Adipocyte (in vitro differentiated cells): ENCODE data around the gene RPP25L.

Experiments used
- DNase-seq: peaks from one replicate; pipeline ENCODE4 v3.0.0-alpha.2; 2015; ENCODE audit warnings: low read depth
- H3K27me3 ChIP-seq: replicated peaks from 2 replicates; pipeline ENCODE4 v1.7.0; 2013; ENCODE audit warnings: mild to moderate bottlenecking, low read length, moderate library complexity; ENCODE audit not compliant: control insufficient read depth, insufficient read depth
- H3K36me3 ChIP-seq: 2 replicates; pipeline ENCODE4 v1.7.0; 2013; ENCODE audit warnings: low read length, mild to moderate bottlenecking, moderate library complexity; ENCODE audit not compliant: control insufficient read depth, insufficient read depth, severe bottlenecking
- H3K4me1 ChIP-seq: 2 replicates; pipeline ENCODE4 v1.7.0; 2013; ENCODE audit warnings: mild to moderate bottlenecking, low read length, moderate library complexity; ENCODE audit not compliant: control insufficient read depth, insufficient read depth
- H3K4me3 ChIP-seq: 2 replicates; pipeline ENCODE4 v1.7.0; 2013; ENCODE audit warnings: mild to moderate bottlenecking, low read length, moderate library complexity
- H3K9ac ChIP-seq: 2 replicates; pipeline ENCODE4 v1.7.0; 2013; ENCODE audit warnings: mild to moderate bottlenecking, low read length, moderate library complexity
- H3K9me3 ChIP-seq: 2 replicates; pipeline ENCODE4 v1.7.0; 2013; ENCODE audit warnings: mild to moderate bottlenecking, low read length, moderate library complexity; ENCODE audit not compliant: control insufficient read depth

The RPP25L gene

GRCh38 chr9:34611811-34612787, at the start of gene RPP25L:
RPP25L (minus strand) TSS chr9:34612097; CDS start chr9:34611296, 801 bp downstream.
- Histone ChIP-seq H3K4me1 (peaks cover 21% of the 10 kb centered on the region), H3K9ac (peak within 1 kb of the TSS; percentile 99), H3K27me3 (no peaks in the 10 kb centered on the region), H3K36me3 (peaks cover 33% of the 10 kb centered on the region), H3K4me3 (peak within 1 kb of the TSS; percentile 97), H3K9me3 (no peaks in the 10 kb centered on the region)
- DNase-seq, result peak; percentile 97

DNA sequence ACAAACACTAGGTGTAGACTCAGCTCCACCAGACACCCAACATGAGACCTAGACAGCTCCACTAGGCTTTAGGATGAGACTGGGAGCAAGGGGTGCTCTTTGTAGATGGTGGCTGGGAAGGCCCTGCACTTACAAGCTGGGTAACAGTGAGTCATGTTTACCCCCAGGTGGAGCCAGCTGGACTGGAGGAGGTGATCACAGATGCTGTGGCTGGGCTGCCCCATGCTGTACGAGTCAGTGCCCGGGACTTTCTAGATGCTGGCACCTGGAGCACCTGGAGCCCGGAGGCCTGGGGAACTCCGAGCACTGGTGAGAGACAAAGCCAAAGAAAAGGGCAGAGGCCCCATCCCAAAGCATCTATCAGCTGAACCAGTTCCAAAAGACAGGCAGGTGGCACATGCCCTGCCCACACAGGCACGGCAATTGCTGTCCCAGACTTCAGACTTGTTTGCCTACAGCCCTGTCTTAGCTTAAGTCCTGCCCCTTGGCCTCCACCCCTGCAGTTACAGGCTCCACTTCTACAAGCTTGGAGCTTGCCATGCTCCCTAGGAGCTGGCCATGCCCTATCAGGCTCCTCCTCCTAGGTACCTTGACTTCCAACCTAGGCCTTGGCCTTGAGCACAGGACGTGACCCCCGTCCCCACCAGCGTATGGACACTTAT, 47.8 kb upstream of the RPP25L start:
- Histone ChIP-seq H3K36me3 (peaks cover 14% of the 10 kb centered on the region), H3K9me3 (no peaks in the 10 kb centered on the region), H3K9ac (no peak overlapping the region), H3K4me1 (peaks cover 20% of the 10 kb centered on the region), H3K27me3 (no peaks in the 10 kb centered on the region), H3K4me3 (no peak overlapping the region)
- DNase-seq, result no peak

DNA sequence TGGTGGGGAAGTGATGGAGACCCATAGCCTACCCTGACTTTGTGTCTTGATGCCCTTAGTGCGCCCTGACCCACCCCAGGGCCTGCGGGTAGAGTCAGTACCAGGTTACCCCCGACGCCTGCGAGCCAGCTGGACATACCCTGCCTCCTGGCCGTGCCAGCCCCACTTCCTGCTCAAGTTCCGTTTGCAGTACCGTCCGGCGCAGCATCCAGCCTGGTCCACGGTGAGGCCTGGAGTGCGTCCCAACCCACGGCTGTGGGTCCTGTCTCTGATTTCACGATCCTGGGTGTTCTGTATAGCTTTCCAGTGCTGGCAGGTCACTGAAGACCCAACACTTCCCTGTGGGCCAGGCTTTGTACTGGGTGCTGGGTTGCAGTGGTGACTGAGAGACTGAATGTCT, 46.6 kb upstream of the RPP25L start:
- Histone ChIP-seq H3K4me1 (peaks cover 20% of the 10 kb centered on the region), H3K9me3 (no peaks in the 10 kb centered on the region), H3K27me3 (no peaks in the 10 kb centered on the region), H3K4me3 (no peak overlapping the region), H3K9ac (no peak overlapping the region), H3K36me3 (peaks cover 14% of the 10 kb centered on the region)
- DNase-seq, result no peak

- no peaks in the 10 kb centered on the region for H3K27me3 ChIP-seq
- no peaks in the 10 kb centered on the region for H3K9me3 ChIP-seq
- H3K36me3 ChIP-seq, result peaks cover 12% of the 10 kb centered on the region
- H3K4me1 ChIP-seq, result peaks cover 34% of the 10 kb centered on the region
- H3K4me3 ChIP-seq, result no peak overlapping the region
- no peak for DNase-seq
- no peak overlapping the region for H3K9ac ChIP-seq
Observed at GRCh38 chr9:34656992-34657391, 45.1 kb upstream of the RPP25L start.

GRCh38 chr9:34655394-34655793, 43.5 kb upstream of the RPP25L start:
- Histone ChIP-seq H3K27me3 (no peaks in the 10 kb centered on the region), H3K36me3 (peaks cover 9% of the 10 kb centered on the region), H3K4me3 (no peak overlapping the region), H3K4me1 (peaks cover 48% of the 10 kb centered on the region), H3K9me3 (no peaks in the 10 kb centered on the region), H3K9ac (peak overlapping the region; percentile 65)
- no peak for DNase-seq

DNA sequence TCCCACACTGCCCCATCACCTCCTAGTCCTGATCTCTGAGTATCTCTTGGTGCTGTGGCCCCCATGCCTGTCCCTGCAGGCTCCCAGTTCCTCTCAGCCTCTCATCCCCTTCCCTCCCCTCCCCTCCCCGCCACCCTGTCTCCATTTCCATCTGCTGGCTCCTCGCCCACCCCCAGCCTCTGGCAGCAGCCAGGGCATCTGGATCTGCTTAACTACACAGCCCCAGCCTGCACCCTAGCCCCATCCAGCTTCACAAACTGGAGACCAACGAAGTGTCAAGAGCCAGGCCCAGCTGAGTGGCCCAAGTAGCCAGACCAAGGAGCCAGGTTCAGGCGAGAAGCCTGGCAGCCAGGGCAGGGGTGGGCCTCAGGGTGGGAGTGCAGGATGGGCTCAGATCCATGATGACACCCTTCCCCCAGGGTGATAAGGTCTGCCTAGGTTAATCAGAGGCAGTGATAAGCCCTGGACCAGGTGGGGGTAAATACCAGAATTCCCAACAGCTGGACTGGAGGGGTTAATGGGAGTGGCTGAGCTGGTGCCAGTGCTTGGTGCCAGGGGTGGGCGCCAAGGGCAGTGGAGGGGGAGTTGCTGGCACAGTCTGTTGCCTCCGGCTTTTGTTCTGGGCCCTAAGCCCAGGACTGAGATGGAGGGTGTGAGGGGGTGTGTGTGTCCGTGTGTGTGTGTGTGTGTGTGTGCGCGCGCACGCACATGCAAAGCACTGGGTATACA, 42.6 kb upstream of the RPP25L start:
- no peaks in the 10 kb centered on the region for H3K9me3 ChIP-seq
- no peaks in the 10 kb centered on the region for H3K27me3 ChIP-seq
- H3K4me3 ChIP-seq, result peak overlapping the region; percentile 53
- peak overlapping the region; percentile 66 for H3K9ac ChIP-seq
- peak; percentile 91 for DNase-seq
- H3K36me3 ChIP-seq, result peaks cover 5% of the 10 kb centered on the region
- peaks cover 48% of the 10 kb centered on the region for H3K4me1 ChIP-seq

DNA sequence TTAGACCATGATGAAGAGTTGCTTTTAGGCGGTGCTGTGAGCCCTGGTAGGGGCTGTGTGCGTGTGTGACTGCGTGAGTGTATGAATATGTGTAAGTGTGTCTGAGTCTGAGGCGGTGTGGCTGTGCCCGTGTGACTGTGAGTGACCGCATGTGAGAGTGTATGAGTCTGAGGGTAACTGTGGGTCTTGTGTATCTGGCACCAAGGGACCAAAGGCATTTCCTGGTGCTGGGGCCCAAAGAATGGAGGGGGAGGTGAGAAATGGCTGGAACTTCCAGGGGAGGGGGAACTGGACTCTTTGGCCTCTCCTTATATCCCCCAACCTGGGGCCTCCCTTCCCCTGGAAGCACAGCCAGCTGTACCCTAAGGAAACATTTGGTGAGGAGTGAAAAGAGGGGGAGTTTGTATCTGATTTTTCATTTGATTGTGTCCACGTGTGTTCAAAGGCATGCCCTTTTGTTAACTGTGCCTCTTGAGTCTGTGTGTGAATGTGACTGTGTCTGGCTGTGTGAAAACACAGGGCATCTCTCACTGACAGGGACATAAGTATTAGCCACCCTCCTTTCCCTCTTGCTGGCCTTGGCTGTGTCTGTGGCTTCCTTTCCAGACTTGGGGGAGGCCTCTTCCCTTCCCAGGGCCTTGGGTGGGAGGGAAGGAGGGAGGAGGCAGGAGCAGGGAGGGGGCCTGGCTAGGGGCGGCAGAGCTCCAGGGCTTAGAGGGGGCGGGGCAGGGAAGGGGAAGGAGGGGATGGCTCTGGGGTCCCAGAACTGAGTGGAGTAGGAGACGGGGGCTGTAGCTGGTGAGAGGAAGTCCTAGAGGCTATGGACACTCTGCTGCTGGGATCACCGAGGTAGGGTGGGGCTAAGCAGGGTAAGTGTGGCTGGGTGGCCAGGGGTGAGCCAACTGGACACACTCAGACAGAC, 41.5 kb upstream of the RPP25L start:
- Histone ChIP-seq H3K9ac (peak overlapping the region; percentile 85), H3K36me3 (peaks cover 14% of the 10 kb centered on the region), H3K9me3 (no peaks in the 10 kb centered on the region), H3K27me3 (no peaks in the 10 kb centered on the region), H3K4me3 (peak overlapping the region; percentile 81), H3K4me1 (peaks cover 48% of the 10 kb centered on the region)
- peak; percentile 67 for DNase-seq

DNA sequence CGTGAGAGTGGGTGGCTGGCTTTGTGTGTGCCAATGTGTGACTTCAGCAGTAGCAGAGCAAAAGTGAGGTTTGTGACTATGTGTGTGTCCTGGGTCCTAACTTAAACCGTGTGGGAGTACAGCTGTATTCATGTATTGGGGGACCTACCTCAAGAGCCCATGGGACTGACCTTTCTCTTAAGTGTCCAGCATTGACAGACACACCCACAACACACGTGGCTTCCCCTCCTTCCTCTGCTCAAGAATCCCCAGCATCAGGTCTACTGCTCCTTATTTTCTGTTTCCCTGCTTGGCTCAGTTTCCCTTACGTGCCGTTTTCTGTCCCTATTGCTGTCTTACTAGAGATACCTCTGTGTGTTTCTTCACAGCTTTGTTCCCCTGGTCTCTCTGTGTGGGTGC, 40.7 kb upstream of the RPP25L start:
- DNase-seq, result peak; percentile 40
- H3K9ac ChIP-seq, result peak overlapping the region; percentile 85
- H3K27me3 ChIP-seq, result no peaks in the 10 kb centered on the region
- H3K4me3 ChIP-seq, result peak overlapping the region; percentile 81
- peaks cover 53% of the 10 kb centered on the region for H3K4me1 ChIP-seq
- H3K36me3 ChIP-seq, result peaks cover 15% of the 10 kb centered on the region
- no peaks in the 10 kb centered on the region for H3K9me3 ChIP-seq

GRCh38 chr9:34651876-34652601, 40.1 kb upstream of the RPP25L start, which contains the start of gene IL11RA:
IL11RA (plus strand) TSS chr9:34652185; CDS start chr9:34655218, 3,033 bp downstream.
- peaks cover 58% of the 10 kb centered on the region for H3K4me1 ChIP-seq
- peak within 1 kb of the TSS; percentile 85 for H3K9ac ChIP-seq
- H3K27me3 ChIP-seq, result no peaks in the 10 kb centered on the region
- H3K36me3 ChIP-seq, result peaks cover 15% of the 10 kb centered on the region
- peak; percentile 90 for DNase-seq
- H3K9me3 ChIP-seq, result no peaks in the 10 kb centered on the region
- peak within 1 kb of the TSS; percentile 81 for H3K4me3 ChIP-seq

GRCh38 chr9:34651321-34651720, 39.4 kb upstream of the RPP25L start:
- H3K27me3 ChIP-seq, result no peaks in the 10 kb centered on the region
- peak overlapping the region; percentile 81 for H3K4me3 ChIP-seq
- peak overlapping the region; percentile 85 for H3K9ac ChIP-seq
- H3K9me3 ChIP-seq, result no peaks in the 10 kb centered on the region
- peaks cover 15% of the 10 kb centered on the region for H3K36me3 ChIP-seq
- H3K4me1 ChIP-seq, result peaks cover 65% of the 10 kb centered on the region
- peak; percentile 52 for DNase-seq
